DOHH2 (cell line): ENCODE results near the gene MYT1.

ENCODE experiments used
- H3F3A ChIP-seq: fragments of 200-600 bp; sonication (generic), shearing (Covaris generic); 2 replicates; pipeline ENCODE4 v1.6.0; 2016; ENCODE audit warnings: antibody characterized with exemption, mild to moderate bottlenecking; ENCODE audit not compliant: control insufficient read depth, insufficient read depth
- H3K27ac ChIP-seq: fragments of 200-600 bp; sonication (generic); 2 replicates; pipeline ENCODE4 v1.5.1; 2014; ENCODE audit warnings: low read depth, mild to moderate bottlenecking, low read length, moderate library complexity
- H3K27me3 ChIP-seq: fragments of 200-600 bp; sonication (generic); 2 replicates; pipeline ENCODE4 v1.6.1; 2014; ENCODE audit warnings: mild to moderate bottlenecking, low read length, mixed read lengths; ENCODE audit not compliant: control insufficient read depth
- H3K36me3 ChIP-seq: fragments of 200-600 bp; sonication (generic); 2 replicates; pipeline ENCODE4 v1.6.1; 2014; ENCODE audit warnings: mild to moderate bottlenecking, low read length, moderate library complexity, mixed read lengths; ENCODE audit not compliant: control insufficient read depth
- H3K4me1 ChIP-seq: fragments of 200-600 bp; sonication (generic); 2 replicates; pipeline ENCODE4 v1.6.1; 2014; ENCODE audit warnings: mild to moderate bottlenecking, low read length, mixed read lengths; ENCODE audit not compliant: control insufficient read depth
- H3K4me2 ChIP-seq: fragments of 200-600 bp; sonication (generic); 2 replicates; pipeline ENCODE4 v1.6.0; 2014; ENCODE audit warnings: mild to moderate bottlenecking, low read length, moderate library complexity
- H3K4me3 ChIP-seq: fragments of 200-600 bp; sonication (generic); 2 replicates; pipeline ENCODE4 v1.5.1; 2014; ENCODE audit warnings: mild to moderate bottlenecking, low read length, mixed read lengths
- H3K79me2 ChIP-seq: fragments of 200-600 bp; sonication (generic); 2 replicates; pipeline ENCODE4 v1.6.1; 2014; ENCODE audit warnings: mild to moderate bottlenecking, low read length, mixed read lengths; ENCODE audit not compliant: control insufficient read depth
- H3K9me2 ChIP-seq: fragments of 200-600 bp; sonication (generic); replicated peaks from 2 replicates; pipeline ENCODE4 v1.6.1; 2014; ENCODE audit warnings: mild to moderate bottlenecking, low read length, mixed read lengths; ENCODE audit not compliant: control insufficient read depth
- H3K9me3 ChIP-seq: fragments of 200-600 bp; sonication (generic); 2 replicates; pipeline ENCODE4 v1.6.1; 2014; ENCODE audit warnings: antibody characterized with exemption, low read length, mixed read lengths; ENCODE audit not compliant: control insufficient read depth, insufficient read depth
- H4K20me1 ChIP-seq: fragments of 200-600 bp; sonication (generic); 2 replicates; pipeline ENCODE4 v1.6.0; 2014; ENCODE audit warnings: low read depth, mild to moderate bottlenecking, antibody characterized with exemption, low read length, moderate library complexity; ENCODE audit not compliant: control insufficient read depth, insufficient read depth
- CTCF ChIP-seq: fragments of 200-600 bp; sonication (generic); IDR thresholded peaks from one replicate; pipeline ENCODE4 v1.5.1; 2014; ENCODE audit warnings: antibody characterized with exemption, mild to moderate bottlenecking, low read depth, low read length; ENCODE audit not compliant: poor library complexity, severe bottlenecking
- EZH2phosphoT487 ChIP-seq: fragments of 200-600 bp; sonication (generic); IDR thresholded peaks from 2 replicates; pipeline ENCODE4 v1.6.1; 2017; ENCODE audit warnings: borderline replicate concordance, mild to moderate bottlenecking, antibody characterized with exemption, low read length, moderate library complexity, mixed read lengths

The MYT1 gene

GRCh38 chr20:64164123-64164836, at the start of gene MYT1:
TSS of gene MYT1 (plus strand) at chr20:64164452. CDS start at chr20:64198862, 34,410 bp downstream.
- H3K9me3 ChIP-seq: no peaks in the 10 kb centered on the region
- no peak within 1 kb of the TSS for H3K4me2 ChIP-seq
- H3K36me3 ChIP-seq: no peaks in the 10 kb centered on the region
- TF ChIP-seq CTCF: no peak
- TF ChIP-seq EZH2phosphoT487: no peak
- H3K4me3 ChIP-seq: no peak within 1 kb of the TSS
- peaks cover 25% of the 10 kb centered on the region for H3K27me3 ChIP-seq
- no peaks in the 10 kb centered on the region for H4K20me1 ChIP-seq
- H3K4me1 ChIP-seq: no peaks in the 10 kb centered on the region
- no peaks in the 10 kb centered on the region for H3K9me2 ChIP-seq
- no peak within 1 kb of the TSS for H3K27ac ChIP-seq
- no peaks in the 10 kb centered on the region for H3F3A ChIP-seq
- H3K79me2 ChIP-seq: no peaks in the 10 kb centered on the region

- H3F3A ChIP-seq: no peaks in the 10 kb centered on the region
- H4K20me1 ChIP-seq: no peaks in the 10 kb centered on the region
- no peak for TF ChIP-seq CTCF
- no peak for TF ChIP-seq EZH2phosphoT487
Observed at GRCh38 chr20:64115171-64115911, 48.9 kb upstream of the MYT1 start.

GRCh38 chr20:64116016-64116415, 48.2 kb upstream of the MYT1 start:
- no peaks in the 10 kb centered on the region for H3K9me3 ChIP-seq
- peaks cover 11% of the 10 kb centered on the region for H3K4me1 ChIP-seq
- no peaks in the 10 kb centered on the region for H3K9me2 ChIP-seq

More at GRCh38 chr20:64115171-64115911, 48.9 kb upstream of the MYT1 start:
- Histone ChIP-seq H3K27me3 (peaks cover 12% of the 10 kb centered on the region; the same call in 1 of the 2 replicates), H3K4me2 (no peak overlapping the region), H3K27ac (no peak overlapping the region), H3K9me2 (no peaks in the 10 kb centered on the region), H3K9me3 (no peaks in the 10 kb centered on the region), H3K4me1 (peaks cover 7% of the 10 kb centered on the region), H3K4me3 (no peak overlapping the region), H3K36me3 (no peaks in the 10 kb centered on the region), H3K79me2 (no peaks in the 10 kb centered on the region)

More at GRCh38 chr20:64116016-64116415, 48.2 kb upstream of the MYT1 start:
- Histone ChIP-seq H3K36me3 (no peaks in the 10 kb centered on the region), H3K4me2 (no peak overlapping the region), H3K79me2 (no peaks in the 10 kb centered on the region), H3K27ac (no peak overlapping the region), H3F3A (no peaks in the 10 kb centered on the region), H3K4me3 (no peak overlapping the region), H4K20me1 (no peaks in the 10 kb centered on the region), H3K27me3 (peaks cover 12% of the 10 kb centered on the region)
- TF ChIP-seq EZH2phosphoT487 (no peak), CTCF (no peak)
